MV-4-11 (cell line): ENCODE results near the gene C1orf122.
"Not testable (repeated sequence)": the region's sequence is repeated elsewhere in the genome, so short reads cannot be mapped to it uniquely, and the experiment has no call there.

Experiments
- DNase-seq: peaks from one replicate; lab custom pipeline; 2025; lab: John Stamatoyannopoulos, UW

Gene C1orf122

GRCh38 chr1:37807555-37808368 lies at the start of gene C1orf122, which contains the start of gene YRDC:
C1orf122 (plus strand) TSS chr1:37807790; CDS start chr1:37808405, 615 bp downstream.
YRDC (minus strand) TSS chr1:37808208; CDS start chr1:37808180, 28 bp downstream.
- peak; percentile 85 for DNase-seq

GRCh38 chr1:37759451-37759850 lies 48.1 kb upstream of the C1orf122 start:
- DNase-seq: no peak

GRCh38 chr1:37761416-37762095 lies 46.0 kb upstream of the C1orf122 start:
- no peak for DNase-seq

GRCh38 chr1:37762516-37762915 lies 45.1 kb upstream of the C1orf122 start:
- no peak for DNase-seq

GRCh38 chr1:37763791-37764413 lies 43.7 kb upstream of the C1orf122 start:
- no peak for DNase-seq

GRCh38 chr1:37764414-37764825 lies 43.2 kb upstream of the C1orf122 start:
- DNase-seq: peak; percentile 9

- no peak for DNase-seq
Measured at GRCh38 chr1:37764888-37765441, 42.6 kb upstream of the C1orf122 start, which contains the start of gene EPHA10. EPHA10 (minus strand) TSS chr1:37765120; CDS start chr1:37765066, 54 bp downstream.

- peak; percentile 23 for DNase-seq
Measured at GRCh38 chr1:37765916-37766664, 41.5 kb upstream of the C1orf122 start.

GRCh38 chr1:37767488-37767887 lies 40.1 kb upstream of the C1orf122 start:
- DNase-seq: no peak

- not testable (repeated sequence) for DNase-seq
Measured at GRCh38 chr1:37771440-37771839, 36.1 kb upstream of the C1orf122 start.

GRCh38 chr1:37776946-37777516 lies 30.6 kb upstream of the C1orf122 start:
- DNase-seq: no peak

GRCh38 chr1:37778654-37779053 lies 28.9 kb upstream of the C1orf122 start:
- DNase-seq: no peak

GRCh38 chr1:37782491-37782890 lies 25.1 kb upstream of the C1orf122 start:
- DNase-seq: no peak

- no peak for DNase-seq
Measured at GRCh38 chr1:37792943-37793686, 14.5 kb upstream of the C1orf122 start.

GRCh38 chr1:37793773-37794371 lies 13.7 kb upstream of the C1orf122 start, which contains the start of gene MANEAL:
MANEAL (plus strand) TSS chr1:37793847; CDS start chr1:37794183, 336 bp downstream.
- DNase-seq: peak; percentile 57

GRCh38 chr1:37794372-37795339 lies 12.9 kb upstream of the C1orf122 start:
- no peak for DNase-seq

GRCh38 chr1:37795340-37796125 lies 12.1 kb upstream of the C1orf122 start:
- peak; percentile 53 for DNase-seq
